A172 (cell line): ENCODE results near the gene FGFR1OP2. TPM values are rescaled to one million over a fixed set of nuclear protein-coding genes. Genes with fewer than 3 reads are reported as not detected.

Experiments used
- DNase-seq: peaks from one replicate; pipeline ENCODE4 v3.0.0-alpha.2; 2015; ENCODE audit warnings: low spot score
- total RNA-seq: library from RNA; depleted of rRNA; stranded (reverse); fragments of >200 nt; shearing (Covaris generic); gene quantifications from 2 replicates; pipeline ENCODE4 v1.2.3, GENCODE V29; 2014; rRNA removed

FGFR1OP2 gene
- total RNA-seq, 1 experiment from 2014 or later: 48.4 TPM

DNA sequence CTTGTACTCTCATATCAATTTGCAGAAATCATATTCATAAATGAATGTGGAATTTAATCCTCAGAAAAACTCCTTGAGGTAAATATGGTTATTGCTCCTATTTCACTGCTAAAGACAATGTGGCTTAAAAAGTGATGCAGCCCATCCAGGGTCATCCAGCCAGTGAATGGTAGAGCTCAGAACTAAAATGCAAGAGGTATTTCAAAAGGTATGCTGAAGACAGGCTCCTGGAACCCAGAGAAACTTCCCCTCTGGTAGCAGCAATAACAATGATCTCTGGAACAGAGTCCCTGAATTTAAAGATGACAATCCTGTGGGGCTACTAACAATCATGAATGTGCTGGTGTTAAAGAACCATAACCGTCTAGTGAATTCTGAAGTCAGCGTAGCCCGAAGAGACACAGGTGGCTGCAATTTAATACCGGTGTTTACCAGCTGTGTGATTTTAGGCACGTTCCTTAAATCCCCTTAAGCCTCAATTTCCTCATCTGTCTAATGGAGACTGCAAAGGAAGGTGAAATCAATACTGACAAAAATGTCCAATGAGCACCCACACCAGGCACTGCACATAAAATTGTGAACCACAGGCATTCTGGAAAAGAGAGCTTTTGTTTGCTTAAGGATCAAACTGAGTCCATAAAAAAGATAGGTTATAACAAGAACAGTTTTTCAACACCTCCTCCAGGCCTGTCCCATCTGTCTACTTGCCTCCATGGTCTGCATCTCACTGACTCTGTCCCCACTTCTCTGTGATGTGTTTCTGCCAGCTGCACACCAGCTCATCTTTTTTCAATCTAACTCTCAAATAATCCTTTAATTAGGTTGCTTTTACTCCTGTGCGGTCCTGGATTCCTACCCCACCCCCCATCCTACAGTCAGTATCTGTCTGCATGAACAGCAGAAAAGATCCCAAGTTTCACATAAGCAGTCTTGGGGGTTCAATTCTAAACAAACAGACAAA is 65.4 kb downstream of the FGFR1OP2 start:
- DNase-seq: no peak

- DNase-seq: no peak
Observed at GRCh38 chr12:27005495-27005894, 67.2 kb downstream of the FGFR1OP2 start.

- DNase-seq: no peak
Observed at GRCh38 chr12:27006797-27007467, 68.7 kb downstream of the FGFR1OP2 start.

- no peak for DNase-seq
Observed at GRCh38 chr12:27008081-27008480, 69.8 kb downstream of the FGFR1OP2 start.

GRCh38 chr12:27009881-27010301 is 71.6 kb downstream of the FGFR1OP2 start:
- DNase-seq: no peak

GRCh38 chr12:27012239-27012981 is 74.1 kb downstream of the FGFR1OP2 start:
- no peak for DNase-seq

GRCh38 chr12:27012982-27013255 is 74.6 kb downstream of the FGFR1OP2 start:
- no peak for DNase-seq

DNA sequence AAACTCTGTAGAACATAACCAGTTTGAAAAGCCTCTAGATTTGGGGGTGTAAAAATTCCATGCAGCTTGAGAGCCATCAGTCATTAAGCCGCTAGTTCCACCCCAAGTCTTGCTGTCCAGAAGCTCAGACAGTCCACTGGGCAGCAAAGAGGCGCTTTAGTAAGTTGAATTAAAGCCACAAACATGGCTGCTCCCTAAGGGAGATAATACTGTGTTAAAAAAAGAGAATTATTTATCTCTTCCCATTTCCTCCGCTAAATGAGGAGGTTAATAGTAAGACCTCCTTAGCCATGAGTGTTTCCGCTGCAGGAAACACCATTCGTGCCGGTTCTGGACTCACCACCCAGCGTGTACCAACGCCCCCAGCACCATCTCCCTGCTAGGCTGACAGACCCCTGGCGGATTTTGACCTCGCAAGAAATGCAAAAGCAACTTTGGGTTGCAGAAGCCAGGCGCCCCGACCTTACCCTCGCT is 75.4 kb downstream of the FGFR1OP2 start:
- peak; percentile 12 for DNase-seq

DNA sequence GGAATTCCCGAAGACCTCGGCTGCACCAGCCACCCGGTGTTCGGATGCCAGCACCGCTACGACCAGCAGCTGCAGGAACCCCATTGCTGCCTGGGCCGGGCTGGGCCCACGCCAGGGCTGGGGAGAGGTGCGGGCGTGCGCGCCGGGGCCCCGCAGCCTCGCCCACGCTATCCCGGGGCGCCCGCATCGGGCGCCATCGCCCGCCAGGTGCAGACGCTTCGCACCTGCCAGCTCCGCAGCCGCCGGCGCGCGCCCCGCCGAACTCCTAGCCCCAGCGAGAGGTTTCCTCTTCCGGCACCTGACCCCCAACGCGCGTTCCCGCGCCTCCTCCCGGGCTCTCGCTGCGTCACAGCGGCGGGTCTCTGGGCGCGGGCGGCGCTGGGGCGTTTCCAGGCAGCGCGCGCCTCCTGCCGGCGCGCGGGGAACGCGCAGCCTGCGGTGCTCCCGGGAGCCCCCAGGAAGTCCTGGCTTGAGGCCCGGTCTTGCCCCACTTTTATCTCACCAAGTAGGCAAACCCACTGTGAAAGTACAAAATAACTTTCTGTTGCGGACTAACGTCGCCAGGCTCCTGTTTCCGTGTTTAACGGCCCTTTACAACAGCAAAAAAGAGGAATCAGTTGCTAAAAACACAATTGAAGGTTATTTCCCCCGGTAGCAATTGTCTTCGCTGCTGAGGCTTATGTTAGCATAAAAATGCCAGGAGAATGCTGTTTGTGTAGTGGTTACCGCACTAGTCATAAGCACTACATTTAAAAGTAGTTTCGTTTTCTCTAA is 76.0 kb downstream of the FGFR1OP2 start, which contains the start of gene TM7SF3:
Gene TM7SF3, minus strand, starts transcription at position 300 of the 774 bp plus-strand sequence. Its CDS starts 216 bp downstream, at position 84.
- peak; percentile 72 for DNase-seq

DNA sequence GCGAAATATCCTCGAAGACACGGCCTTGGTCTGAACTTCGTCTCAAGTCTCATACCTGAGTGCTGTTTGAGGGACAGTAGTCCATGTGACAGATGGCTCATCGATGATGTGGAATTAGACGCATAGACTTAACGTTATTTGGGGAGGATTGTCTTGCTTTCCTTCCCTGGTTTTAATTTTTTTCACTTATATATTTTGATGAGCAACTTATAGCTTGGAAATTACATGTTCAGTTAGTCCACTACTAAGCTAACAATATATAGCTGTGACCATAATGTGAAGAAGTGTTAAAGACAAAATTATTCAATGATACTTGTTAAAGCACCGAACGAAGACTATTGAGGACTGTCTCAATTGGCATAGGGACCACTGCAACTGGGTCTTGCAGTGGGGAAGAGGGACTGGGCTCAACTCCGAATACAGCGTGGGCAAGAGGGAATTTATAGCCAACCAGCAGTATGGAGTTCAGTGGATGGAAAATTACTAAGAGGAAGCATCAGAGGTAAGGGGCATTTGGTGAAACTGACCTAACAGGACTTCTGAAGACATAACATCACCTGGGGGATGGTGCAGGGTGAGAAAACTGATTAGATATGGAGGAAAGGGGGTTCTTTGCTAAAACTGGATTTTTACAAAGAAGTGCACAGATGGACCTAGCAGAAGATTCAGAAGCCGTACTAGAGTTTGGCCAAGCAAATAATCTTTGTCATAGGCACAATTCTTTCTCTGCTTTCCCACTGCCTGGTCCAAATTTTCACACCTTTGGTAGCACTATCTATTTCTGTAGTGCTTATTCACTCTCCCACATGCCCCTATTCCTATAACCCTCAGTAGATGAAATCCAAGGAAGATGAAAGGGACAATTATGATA is 76.8 kb downstream of the FGFR1OP2 start:
- no peak for DNase-seq

DNA sequence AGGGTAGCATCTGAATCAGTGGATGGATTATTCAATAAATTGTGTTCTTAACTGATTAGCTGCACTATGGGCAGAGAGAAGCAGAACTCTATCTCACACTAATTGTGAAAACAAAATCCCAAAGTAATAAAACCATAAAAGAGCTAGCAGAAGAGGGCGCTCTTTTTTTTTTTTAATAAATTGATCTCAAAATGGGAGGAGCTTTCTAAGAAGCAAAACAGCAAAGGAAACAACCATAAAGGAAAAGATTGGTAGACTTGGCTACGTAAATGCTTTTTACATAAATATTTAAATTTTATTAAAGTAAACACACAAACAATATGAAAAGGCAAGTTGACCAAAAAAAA is 77.4 kb downstream of the FGFR1OP2 start:
- peak; percentile 26 for DNase-seq

Other genes with a start within 250 kb of the FGFR1OP2 start
- gene ITPR2, start 105.3 kb upstream of the FGFR1OP2 start, total RNA-seq: 6.4 and 6.5 TPM in 2 replicates
- 44.9 and 63.7 TPM in 2 replicates for gene INTS13, start 489 bp upstream of the FGFR1OP2 start, total RNA-seq
- gene TM7SF3, start 75.9 kb downstream of the FGFR1OP2 start, total RNA-seq: 99.1 and 254 TPM in 2 replicates
- 72.5 and 102 TPM in 2 replicates for gene MED21, start 84.1 kb downstream of the FGFR1OP2 start, total RNA-seq
- not detected in 2 replicates for gene C12orf71, start 144.1 kb downstream of the FGFR1OP2 start, total RNA-seq